ENCODE data around the gene PPP1R13B.

DNA sequence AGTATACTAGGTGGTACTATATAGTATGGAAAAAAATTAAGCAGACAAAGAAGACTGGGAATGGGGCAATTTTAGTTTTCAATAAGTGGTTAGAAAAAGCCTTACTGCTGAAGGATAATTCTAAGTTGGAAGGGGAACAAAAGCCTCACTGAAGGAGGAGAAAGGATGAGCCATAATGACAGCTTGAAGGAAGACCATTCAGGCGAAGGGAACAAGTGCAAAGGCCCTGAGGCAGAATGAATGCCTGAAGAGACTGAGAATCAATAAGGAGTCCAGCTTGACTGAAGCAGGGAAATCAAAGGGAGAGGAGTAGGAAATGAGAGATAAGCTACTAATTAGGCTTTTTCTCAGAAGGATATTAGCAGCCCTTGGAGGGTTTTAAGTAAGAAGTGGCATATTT, 28.5 kb downstream of the PPP1R13B start:
- TF ChIP-seq CTCF (IDR thresholded peaks at IDR 0.05; ENCODE audit: poor library complexity) (no peak), EZH2 (IDR thresholded peaks at IDR 0.05; ENCODE audit: borderline replicate concordance) (no peak)
